MM.1S (cell line): ENCODE data around the gene SUMO4.

Experiments used
- CTCF ChIP-seq: fragments of 300-600 bp; sonication (generic); IDR thresholded peaks from 2 replicates; pipeline ENCODE4 v1.5.1; 2016; ENCODE audit warnings: antibody characterized with exemption, low read length, mixed read lengths
- EZH2 ChIP-seq: fragments of 300-600 bp; sonication (generic); optimal IDR thresholded peaks from 2 replicates; pipeline ENCODE3; 2017; ENCODE audit warnings: low read depth, mild to moderate bottlenecking, antibody characterized with exemption, low read length, mixed read lengths
- EZH2phosphoT487 ChIP-seq: fragments of 300-600 bp; sonication (generic); IDR thresholded peaks from 2 replicates; pipeline ENCODE4 v1.6.1; 2018; ENCODE audit warnings: antibody characterized with exemption, low read length

- TF ChIP-seq CTCF = no peak
- no peak for TF ChIP-seq EZH2
- no peak for TF ChIP-seq EZH2phosphoT487
Measured at GRCh38 chr6:149389509-149390297, 10.4 kb upstream of the SUMO4 start.
